ENCODE results near the gene KLK12.

Gene KLK12

GRCh38 chr19:51034704-51035103, at the start of gene KLK12:
Gene KLK12, minus strand, starts transcription at chr19:51035002. Its CDS starts 381 bp downstream, at chr19:51034621.
- DNase-seq (ENCODE audit: low read depth), result no peak

DNA sequence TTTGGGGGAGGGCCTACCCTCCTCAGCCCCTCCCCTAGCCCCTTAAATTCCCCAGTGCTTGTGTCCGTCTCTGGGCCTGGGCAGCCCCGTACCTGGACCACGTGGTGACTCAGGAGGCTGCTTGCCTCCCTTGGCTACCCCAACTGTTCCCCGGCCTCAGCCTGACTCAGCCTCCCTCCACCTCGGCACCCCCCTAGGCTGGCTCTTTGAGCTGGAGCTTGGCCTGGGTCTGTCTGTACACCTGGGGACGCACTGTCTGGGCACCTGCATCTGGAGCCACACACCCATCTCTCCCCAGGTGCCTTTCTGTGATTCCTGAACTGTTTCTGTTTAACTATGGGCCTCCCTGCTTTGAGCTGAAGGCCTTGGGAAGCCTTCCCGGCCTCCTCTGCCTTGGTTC, 49.7 kb upstream of the KLK12 start:
- no peak for DNase-seq (ENCODE audit: low read depth)

DNA sequence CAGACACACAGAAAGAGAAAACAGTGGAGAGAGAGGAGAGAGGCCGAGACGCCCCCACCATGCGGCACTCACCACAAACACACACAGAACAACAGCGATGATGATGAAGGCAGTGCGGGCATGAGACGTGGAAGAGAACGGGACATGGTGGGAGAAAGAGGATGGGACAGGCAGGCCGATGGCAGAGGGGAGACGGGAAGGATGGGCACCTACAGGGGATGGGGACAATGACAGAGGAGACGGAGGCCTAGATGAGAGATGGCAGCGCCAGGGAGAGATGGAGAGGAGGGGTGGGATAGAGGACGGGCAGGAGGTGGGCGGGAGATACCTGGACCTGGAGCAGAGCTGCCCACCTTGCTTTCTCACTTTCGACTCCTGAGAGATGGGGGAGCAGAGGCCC, 49.0 kb upstream of the KLK12 start:
- DNase-seq (ENCODE audit: low read depth), result no peak

DNA sequence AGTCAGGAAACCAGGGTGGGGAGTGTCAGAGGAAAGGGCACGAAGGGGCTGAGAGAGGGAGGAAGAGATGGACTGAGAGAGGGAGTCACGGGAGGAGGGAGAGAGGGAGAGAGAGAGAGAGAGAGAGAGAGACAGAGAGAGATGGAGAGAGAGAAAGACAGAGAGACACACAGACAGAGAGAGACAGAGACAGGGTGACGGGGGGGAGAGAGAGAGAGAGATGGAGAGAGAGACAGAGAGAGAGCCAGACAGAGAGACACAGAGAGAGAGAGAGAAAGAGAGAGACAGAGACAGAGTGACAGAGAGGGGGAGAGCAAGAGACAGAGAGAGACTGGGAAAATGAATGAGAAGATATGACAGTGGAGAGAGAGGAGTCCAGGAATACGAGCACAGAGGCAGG, 48.4 kb upstream of the KLK12 start:
- no peak for DNase-seq (ENCODE audit: low read depth)

DNA sequence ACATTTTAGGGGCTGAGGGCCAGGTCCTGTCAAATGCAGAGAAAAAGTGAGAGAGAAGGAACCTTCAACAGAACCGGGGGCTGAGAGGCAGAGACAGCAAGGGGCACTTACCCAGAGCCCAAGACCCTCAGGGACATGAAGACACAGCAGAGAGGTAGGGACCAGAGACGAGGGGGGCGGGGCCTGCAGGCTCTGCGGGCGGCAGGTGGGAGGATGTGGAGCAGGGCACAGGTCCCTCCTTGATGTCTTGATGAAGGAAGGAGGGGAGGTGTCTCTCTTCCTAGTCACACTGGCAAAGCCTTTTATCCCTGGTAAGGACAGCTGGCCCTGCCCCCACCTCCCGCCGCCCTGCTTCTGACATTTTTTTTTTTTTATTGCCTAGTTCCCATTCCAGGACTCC, 47.8 kb upstream of the KLK12 start, which contains the start of gene KLK14:
Gene KLK14, minus strand, starts transcription at position 277 of the 400 bp plus-strand sequence. Its CDS starts 273 bp downstream, at position 4.
- DNase-seq (ENCODE audit: low read depth), result no peak

DNA sequence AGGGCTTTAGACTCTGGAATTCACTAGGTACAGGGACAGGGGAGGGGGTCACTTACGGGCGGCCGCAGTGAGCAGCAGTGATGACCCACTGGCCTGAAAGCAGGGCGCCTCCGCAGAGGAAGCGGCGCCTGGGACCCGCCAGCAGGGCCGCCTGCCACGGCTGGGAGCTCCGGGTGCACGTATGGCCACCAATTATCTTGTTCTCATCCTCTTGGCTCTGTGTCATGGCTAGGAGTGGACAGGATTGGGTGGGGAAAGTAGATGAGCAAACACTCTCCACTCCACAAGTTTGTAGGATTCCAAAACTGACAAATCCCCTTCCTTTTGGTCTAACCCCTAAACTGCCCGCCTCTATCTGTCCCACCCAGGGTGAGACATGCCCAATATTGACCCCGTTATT, 46.7 kb upstream of the KLK12 start:
- DNase-seq (ENCODE audit: low read depth), result no peak

DNA sequence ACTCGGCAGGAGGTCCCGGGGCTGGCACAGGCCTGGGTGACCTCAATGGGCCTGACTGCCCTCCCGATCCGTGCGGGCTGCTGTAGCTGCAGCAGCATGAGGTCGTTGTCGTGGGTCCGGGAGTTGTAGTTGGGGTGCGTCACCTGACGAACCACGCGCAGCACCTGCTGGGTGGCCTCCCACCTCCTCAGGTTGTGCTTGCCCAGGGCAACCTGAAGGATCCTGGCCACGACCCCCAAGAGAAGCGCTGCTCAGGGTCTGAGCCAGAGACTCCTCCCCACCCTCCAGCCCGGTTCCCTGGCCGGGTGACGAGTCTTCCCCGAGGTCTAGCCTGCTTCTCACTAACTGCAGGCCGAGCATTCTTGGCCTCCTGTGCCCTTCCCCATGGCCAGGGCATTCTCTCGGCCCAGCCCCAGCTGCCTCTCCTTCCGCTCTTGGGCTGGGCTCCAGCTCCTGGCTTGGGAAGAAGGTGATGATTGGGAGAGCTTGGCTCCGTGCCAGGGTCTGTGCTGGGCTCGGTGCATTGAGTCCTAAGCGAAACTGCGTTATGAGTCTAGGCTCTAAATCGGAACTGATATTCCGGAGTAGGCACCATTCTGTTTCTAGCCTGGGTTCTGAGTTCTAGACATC, 44.8 kb upstream of the KLK12 start:
- DNase-seq (ENCODE audit: low read depth), result no peak

DNA sequence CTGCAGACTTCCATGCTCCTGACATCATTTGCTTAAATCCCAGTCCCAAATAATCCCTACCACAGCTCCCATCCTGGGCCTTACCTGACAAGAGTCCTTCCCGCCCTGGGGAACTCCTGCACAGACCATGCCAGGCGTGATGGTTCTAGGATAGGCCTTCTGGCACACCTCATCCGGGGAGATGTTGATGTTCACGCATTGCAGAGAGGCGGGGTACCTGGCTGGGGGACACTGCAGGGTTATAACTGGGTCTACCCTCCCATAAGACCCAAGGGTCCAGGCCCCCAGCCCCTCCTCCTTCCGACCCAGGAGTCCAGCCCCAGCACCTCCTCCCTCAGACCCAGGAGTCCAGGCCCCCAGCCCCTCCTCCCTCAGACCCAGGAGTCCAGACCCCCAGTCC, 43.9 kb upstream of the KLK12 start:
- no peak for DNase-seq (ENCODE audit: low read depth)

DNA sequence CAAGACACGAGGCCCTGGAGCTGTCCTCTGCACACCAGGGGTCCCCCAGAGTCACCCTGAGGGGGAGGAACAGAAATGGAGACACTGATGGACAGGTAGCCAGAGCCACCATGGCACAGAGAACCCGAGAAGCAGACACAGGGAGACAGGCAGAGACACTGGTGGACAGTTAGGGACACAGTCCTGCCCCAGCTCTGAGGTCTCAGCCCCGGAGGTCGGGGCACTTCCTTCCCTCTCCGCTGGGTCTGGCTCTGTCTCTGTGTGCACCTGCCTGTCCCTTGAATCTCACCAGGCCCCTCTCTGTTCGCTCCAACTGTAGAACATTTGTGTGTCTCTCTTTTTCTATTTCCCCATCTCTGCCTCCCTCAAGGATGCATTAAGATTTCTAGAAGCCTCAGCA, 43.3 kb upstream of the KLK12 start:
- no peak for DNase-seq (ENCODE audit: low read depth)

- no peak for DNase-seq (ENCODE audit: low read depth)
These were observed 41.9 kb upstream of the KLK12 start for GRCh38 chr19:51076631-51077213.

- no peak for DNase-seq (ENCODE audit: low read depth)
These were observed 41.2 kb upstream of the KLK12 start for GRCh38 chr19:51075998-51076397.

DNA sequence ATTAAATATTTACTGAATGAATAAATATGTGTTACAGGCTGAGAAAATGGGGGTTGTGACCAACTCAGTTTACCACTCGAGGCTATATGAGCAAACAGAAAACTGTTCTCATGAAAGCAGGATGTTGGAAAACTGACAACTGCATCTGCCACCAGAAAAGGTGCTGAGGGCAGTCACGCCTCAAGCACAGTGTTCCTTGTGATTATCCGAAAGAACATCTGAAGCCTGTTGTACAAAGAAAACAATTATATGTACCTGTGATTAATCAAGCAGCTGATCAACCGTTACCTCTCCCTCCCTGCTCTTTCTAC, 36.2 kb upstream of the KLK12 start:
- DNase-seq (ENCODE audit: low read depth), result no peak

DNA sequence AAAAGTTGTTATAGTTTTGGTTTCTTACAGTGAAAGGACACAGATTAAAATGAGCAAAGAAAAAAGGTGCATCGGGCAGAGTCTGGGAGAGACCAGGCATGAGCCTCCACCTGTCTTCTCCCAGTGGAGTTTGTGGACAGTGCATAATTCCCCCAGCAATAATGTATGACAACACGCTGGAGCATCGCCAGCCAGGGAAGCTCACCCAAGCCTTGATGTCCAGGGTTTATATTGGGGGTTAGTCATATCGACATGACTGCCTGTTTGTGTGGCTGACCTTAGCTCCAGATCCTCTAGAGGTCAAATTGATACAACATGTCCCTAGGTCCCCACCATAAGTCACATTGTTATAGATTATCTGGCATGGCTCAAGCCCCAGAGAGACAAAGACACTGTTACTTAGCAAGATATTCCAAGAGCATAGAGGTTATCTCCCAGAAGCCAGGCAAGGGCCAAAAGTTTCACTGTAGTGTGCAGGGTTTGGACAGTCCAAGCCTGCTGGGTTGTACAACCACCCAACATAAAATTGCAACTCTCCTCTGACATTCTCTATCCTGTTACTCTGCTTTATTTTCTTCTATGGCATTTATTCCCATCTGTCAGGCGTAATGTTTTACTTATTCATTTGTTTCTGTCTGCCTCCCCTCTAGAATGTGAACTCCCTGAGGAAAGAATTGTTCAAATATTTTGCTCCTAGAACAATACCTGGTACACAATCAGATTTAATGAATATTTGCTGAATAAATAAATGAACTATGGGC, 35.7 kb upstream of the KLK12 start:
- no peak for DNase-seq (ENCODE audit: low read depth)

DNA sequence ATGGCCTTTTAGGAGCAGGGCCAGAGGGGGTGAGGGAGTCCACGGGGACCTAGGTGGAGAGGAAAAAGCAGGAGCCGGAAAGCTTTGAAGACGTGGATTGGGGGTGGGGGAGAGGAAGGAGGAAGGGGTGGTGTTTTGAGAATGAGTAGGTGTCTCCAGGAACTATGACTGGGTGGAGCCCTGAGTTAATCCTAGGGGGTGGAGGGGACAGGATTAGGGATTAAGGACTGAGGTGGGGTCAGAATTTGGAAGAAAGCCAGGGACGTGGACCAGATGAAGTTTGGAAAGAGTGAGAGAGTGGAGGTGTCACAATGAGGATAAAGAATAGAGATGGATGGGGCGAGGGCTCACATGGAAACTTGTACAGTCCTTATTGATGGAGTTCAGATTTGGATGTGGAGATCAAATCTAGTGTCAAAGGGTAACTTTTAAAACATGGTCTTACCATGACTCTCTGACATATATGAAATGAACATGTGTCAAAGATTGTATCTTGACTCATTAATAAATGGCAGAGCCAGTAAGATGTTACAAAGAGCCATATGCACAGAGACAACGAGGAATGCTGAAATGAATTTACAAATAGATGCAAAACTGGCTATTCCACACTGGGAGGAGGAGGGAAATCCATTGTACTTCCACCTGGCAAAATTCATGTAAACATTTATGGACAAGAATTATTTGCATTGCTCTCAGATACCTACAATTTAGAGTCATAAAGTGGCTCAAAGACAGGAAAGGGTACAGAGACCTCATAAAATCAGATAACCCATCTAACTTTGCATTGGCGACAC, 31.8 kb upstream of the KLK12 start:
- no peak for DNase-seq (ENCODE audit: low read depth)

GRCh38 chr19:51065221-51065960, 30.6 kb upstream of the KLK12 start:
- no peak for DNase-seq (ENCODE audit: low read depth)

GRCh38 chr19:51064534-51065220, 29.9 kb upstream of the KLK12 start, which contains the start of gene KLK13:
Gene KLK13, minus strand, starts transcription at chr19:51065092. Its CDS starts 25 bp downstream, at chr19:51065067.
- no peak for DNase-seq (ENCODE audit: low read depth)

DNA sequence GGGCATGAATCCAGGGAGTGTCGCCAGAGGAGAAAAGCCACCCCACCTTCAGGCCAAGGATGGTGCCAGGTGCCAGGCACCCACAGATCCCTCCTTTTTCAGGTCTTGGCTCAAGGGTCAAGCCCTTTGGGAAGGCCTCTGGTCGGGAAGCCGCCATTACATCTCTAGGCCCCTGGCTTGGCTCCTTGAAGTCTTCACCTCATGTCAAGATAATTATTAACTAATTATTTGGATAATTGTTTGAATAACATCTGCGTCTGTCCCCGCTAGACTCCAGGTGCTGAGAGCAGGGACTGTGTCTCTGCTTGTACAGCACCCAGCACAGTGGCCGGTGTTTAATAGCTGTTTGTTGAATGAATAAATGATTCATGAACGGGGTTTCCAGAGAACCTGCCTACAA, 28.9 kb upstream of the KLK12 start:
- no peak for DNase-seq (ENCODE audit: low read depth)

DNA sequence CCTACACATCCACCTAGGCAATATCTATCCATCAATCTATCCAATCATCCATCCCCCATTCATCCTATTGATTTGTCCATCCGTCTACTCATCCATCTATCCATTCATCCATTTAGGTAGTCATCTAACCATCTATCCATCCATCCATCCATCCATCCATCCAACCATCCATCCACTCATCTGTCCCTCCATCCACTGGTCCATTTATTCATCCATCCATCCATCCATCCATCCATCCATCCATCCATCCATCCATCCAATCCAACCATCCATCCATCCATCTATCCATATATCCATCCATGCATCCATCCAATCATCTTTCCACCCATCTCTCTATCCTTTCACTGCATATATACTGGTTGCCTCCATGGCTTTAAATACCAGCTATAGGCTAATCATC, 26.2 kb upstream of the KLK12 start:
- DNase-seq (ENCODE audit: low read depth), result no peak

GRCh38 chr19:51060336-51060735, 25.5 kb upstream of the KLK12 start:
- DNase-seq (ENCODE audit: low read depth), result no peak

- no peak for DNase-seq (ENCODE audit: low read depth)
These were observed 24.9 kb upstream of the KLK12 start for GRCh38 chr19:51059715-51060114.

- DNase-seq (ENCODE audit: low read depth), result no peak
These were observed 21.1 kb upstream of the KLK12 start for GRCh38 chr19:51055866-51056265.

DNA sequence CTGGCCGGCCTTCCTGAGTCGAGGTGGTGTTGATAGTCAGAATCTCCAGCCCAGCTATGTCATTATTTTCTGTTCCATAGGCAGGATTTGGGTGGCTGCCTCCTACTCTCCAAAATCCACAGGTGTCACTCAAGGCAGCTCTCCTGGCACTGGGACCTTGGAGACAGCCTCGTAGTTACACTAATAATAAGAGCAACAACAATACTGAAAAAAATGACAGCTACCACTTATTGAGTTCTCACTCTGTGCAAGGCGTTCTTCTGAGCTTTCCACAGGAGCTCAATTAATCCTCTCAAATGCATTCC, 12.2 kb upstream of the KLK12 start:
- no peak for DNase-seq (ENCODE audit: low read depth)
